ENCODE measurements around the gene CSNK1D. TPM values are rescaled to one million over a fixed set of nuclear protein-coding genes. Genes with fewer than 3 reads are reported as not detected.
"Not testable (repeated sequence)": the region's sequence is repeated elsewhere in the genome, so short reads cannot be mapped to it uniquely, and the experiment has no call there.

Gene CSNK1D
- polyA plus RNA-seq, 4 donors, result 111 to 148 (median 137) TPM

GRCh38 chr17:82255402-82255972, 18.0 kb downstream of the CSNK1D start:
- Histone ChIP-seq H3K4me1 (ENCODE audit: control insufficient read depth in 3 of 3, insufficient read depth in 2 of 3, low read depth in 1 of 3, low read length in 2 of 3) (no peaks in the 10 kb centered on the region), H3K27ac (ENCODE audit: low read depth in 1 of 3, low read length in 2 of 3) (no peak overlapping the region), H3K27me3 (ENCODE audit: control insufficient read depth in 3 of 3, insufficient read depth in 3 of 3, low read length in 3 of 3) (no peaks in the 10 kb centered on the region), H3K4me3 (ENCODE audit: low read depth in 1 of 3, low read length in 3 of 3) (no peak overlapping the region), H3K9me3 (ENCODE audit: control insufficient read depth in 2 of 2, insufficient read depth in 1 of 2, low read depth in 1 of 2, low read length in 1 of 2) (no peaks in the 10 kb centered on the region), H3K36me3 (ENCODE audit: control insufficient read depth in 3 of 3, insufficient read depth in 2 of 3, low read depth in 1 of 3, low read length in 3 of 3) (peaks cover 27 to 77% (median 47%) of the 10 kb centered on the region in 3 donors)
- FAIRE-seq (no peak), DNase-seq (no peak)
- WGBS, 3 donors, result 88 to 90% (median 88%) methylated on average over 15 of the region's 15 CpGs

- H3K36me3 ChIP-seq (ENCODE audit: control insufficient read depth in 3 of 3, insufficient read depth in 2 of 3, low read depth in 1 of 3, low read length in 3 of 3), result peaks cover 34 to 84% (median 51%) of the 10 kb centered on the region in 3 donors
- H3K4me1 ChIP-seq (ENCODE audit: control insufficient read depth in 3 of 3, insufficient read depth in 2 of 3, low read depth in 1 of 3, low read length in 2 of 3); H3K4me3 ChIP-seq (ENCODE audit: low read depth in 1 of 3, low read length in 3 of 3); H3K27ac ChIP-seq (ENCODE audit: low read depth in 1 of 3, low read length in 2 of 3); H3K27me3 ChIP-seq (ENCODE audit: control insufficient read depth in 3 of 3, insufficient read depth in 3 of 3, low read length in 3 of 3); H3K9me3 ChIP-seq (ENCODE audit: control insufficient read depth in 2 of 2, insufficient read depth in 1 of 2, low read depth in 1 of 2, low read length in 1 of 2); DNase-seq; FAIRE-seq: not testable (repeated sequence)
- 97 to 99% (median 98%) methylated on average over 24 to 33 of the region's 33 CpGs for WGBS, 3 donors
Observed at GRCh38 chr17:82254746-82255145, 18.8 kb downstream of the CSNK1D start.

- H3K27me3 ChIP-seq (ENCODE audit: control insufficient read depth in 3 of 3, insufficient read depth in 3 of 3, low read length in 3 of 3); H3K4me3 ChIP-seq (ENCODE audit: low read depth in 1 of 3, low read length in 3 of 3); H3K4me1 ChIP-seq (ENCODE audit: control insufficient read depth in 3 of 3, insufficient read depth in 2 of 3, low read depth in 1 of 3, low read length in 2 of 3); H3K27ac ChIP-seq (ENCODE audit: low read depth in 1 of 3, low read length in 2 of 3); H3K9me3 ChIP-seq (ENCODE audit: control insufficient read depth in 2 of 2, insufficient read depth in 1 of 2, low read depth in 1 of 2, low read length in 1 of 2); DNase-seq; FAIRE-seq: not testable (repeated sequence)
- 96 to 99% (median 99%) methylated on average over 35 to 39 of the region's 39 CpGs for WGBS, 3 donors
- H3K36me3 ChIP-seq (ENCODE audit: control insufficient read depth in 3 of 3, insufficient read depth in 2 of 3, low read depth in 1 of 3, low read length in 3 of 3), result peaks cover 35 to 86% (median 53%) of the 10 kb centered on the region in 3 donors
Observed at GRCh38 chr17:82254096-82254495, 19.4 kb downstream of the CSNK1D start.

- Histone ChIP-seq H3K36me3 (ENCODE audit: control insufficient read depth in 3 of 3, insufficient read depth in 2 of 3, low read depth in 1 of 3, low read length in 3 of 3) (peaks cover 35 to 92% (median 59%) of the 10 kb centered on the region in 3 donors), H3K27ac (ENCODE audit: low read depth in 1 of 3, low read length in 2 of 3) (no peak overlapping the region), H3K9me3 (ENCODE audit: control insufficient read depth in 2 of 2, insufficient read depth in 1 of 2, low read depth in 1 of 2, low read length in 1 of 2) (no peaks in the 10 kb centered on the region), H3K4me1 (ENCODE audit: control insufficient read depth in 3 of 3, insufficient read depth in 2 of 3, low read depth in 1 of 3, low read length in 2 of 3) (no peaks in the 10 kb centered on the region), H3K27me3 (ENCODE audit: control insufficient read depth in 3 of 3, insufficient read depth in 3 of 3, low read length in 3 of 3) (no peaks in the 10 kb centered on the region), H3K4me3 (ENCODE audit: low read depth in 1 of 3, low read length in 3 of 3) (no peak overlapping the region)
- FAIRE-seq, result no peak
- 95 to 98% (median 97%) methylated on average over 12 of the region's 12 CpGs for whole genome bisulfite sequencing, 3 donors
- DNase-seq, result no peak
Observed at GRCh38 chr17:82253179-82253544, 20.3 kb downstream of the CSNK1D start.

GRCh38 chr17:82252511-82253178, 20.9 kb downstream of the CSNK1D start:
- Histone ChIP-seq H3K4me3 (ENCODE audit: low read depth in 1 of 3, low read length in 3 of 3) (no peak overlapping the region), H3K9me3 (ENCODE audit: control insufficient read depth in 2 of 2, insufficient read depth in 1 of 2, low read depth in 1 of 2, low read length in 1 of 2) (no peaks in the 10 kb centered on the region), H3K4me1 (ENCODE audit: control insufficient read depth in 3 of 3, insufficient read depth in 2 of 3, low read depth in 1 of 3, low read length in 2 of 3) (no peaks in the 10 kb centered on the region), H3K36me3 (ENCODE audit: control insufficient read depth in 3 of 3, insufficient read depth in 2 of 3, low read depth in 1 of 3, low read length in 3 of 3) (peaks cover 34 to 93% (median 58%) of the 10 kb centered on the region in 3 donors), H3K27me3 (ENCODE audit: control insufficient read depth in 3 of 3, insufficient read depth in 3 of 3, low read length in 3 of 3) (no peaks in the 10 kb centered on the region), H3K27ac (ENCODE audit: low read depth in 1 of 3, low read length in 2 of 3) (no peak overlapping the region)
- WGBS, 3 donors, result 96% methylated on average over 28 of the region's 28 CpGs
- no peak for FAIRE-seq
- no peak for DNase-seq

- Histone ChIP-seq H3K4me1 (ENCODE audit: control insufficient read depth in 3 of 3, insufficient read depth in 2 of 3, low read depth in 1 of 3, low read length in 2 of 3) (peaks cover 0 to 4% (median 0%) of the 10 kb centered on the region in 3 donors), H3K27ac (ENCODE audit: low read depth in 1 of 3, low read length in 2 of 3) (no peak overlapping the region), H3K9me3 (ENCODE audit: control insufficient read depth in 2 of 2, insufficient read depth in 1 of 2, low read depth in 1 of 2, low read length in 1 of 2) (no peaks in the 10 kb centered on the region), H3K4me3 (ENCODE audit: low read depth in 1 of 3, low read length in 3 of 3) (no peak overlapping the region), H3K27me3 (ENCODE audit: control insufficient read depth in 3 of 3, insufficient read depth in 3 of 3, low read length in 3 of 3) (no peaks in the 10 kb centered on the region), H3K36me3 (ENCODE audit: control insufficient read depth in 3 of 3, insufficient read depth in 2 of 3, low read depth in 1 of 3, low read length in 3 of 3) (peaks cover 36 to 95% (median 61%) of the 10 kb centered on the region in 3 donors)
- 92 to 93% (median 92%) methylated on average over 25 of the region's 25 CpGs for WGBS, 3 donors
- DNase-seq, result no peak
- FAIRE-seq, result no peak
Observed at GRCh38 chr17:82250868-82251500, 22.5 kb downstream of the CSNK1D start.

GRCh38 chr17:82249896-82250581, 23.5 kb downstream of the CSNK1D start:
- WGBS, 3 donors, result 87 to 91% (median 89%) methylated on average over 32 to 33 of the region's 33 CpGs
- Histone ChIP-seq H3K27ac (ENCODE audit: low read depth in 1 of 3, low read length in 2 of 3) (no peak overlapping the region), H3K36me3 (ENCODE audit: control insufficient read depth in 3 of 3, insufficient read depth in 2 of 3, low read depth in 1 of 3, low read length in 3 of 3) (peaks cover 34 to 95% (median 59%) of the 10 kb centered on the region in 3 donors), H3K9me3 (ENCODE audit: control insufficient read depth in 2 of 2, insufficient read depth in 1 of 2, low read depth in 1 of 2, low read length in 1 of 2) (no peaks in the 10 kb centered on the region), H3K27me3 (ENCODE audit: control insufficient read depth in 3 of 3, insufficient read depth in 3 of 3, low read length in 3 of 3) (no peaks in the 10 kb centered on the region), H3K4me1 (ENCODE audit: control insufficient read depth in 3 of 3, insufficient read depth in 2 of 3, low read depth in 1 of 3, low read length in 2 of 3) (peaks cover 0 to 4% (median 0%) of the 10 kb centered on the region in 3 donors), H3K4me3 (ENCODE audit: low read depth in 1 of 3, low read length in 3 of 3) (no peak overlapping the region)
- FAIRE-seq, result no peak
- DNase-seq, result no peak
